WERI-Rb-1 (cell line): Measurements from ENCODE around the gene SOX10.

ENCODE experiments used
- DNase-seq: peaks from one replicate; pipeline ENCODE4 v3.0.0-alpha.2; 2020
- H3K27ac ChIP-seq: fragments of 250-450 bp; sonication (Bioruptor Pico); 2 replicates; pipeline ENCODE4 v1.5.1; 2020; ENCODE audit warnings: mild to moderate bottlenecking, moderate library complexity
- H3K27me3 ChIP-seq: fragments of 250-450 bp; sonication (Bioruptor Pico); 2 replicates; pipeline ENCODE4 v1.5.1; 2021; ENCODE audit warnings: mild to moderate bottlenecking, low read depth, moderate library complexity; ENCODE audit not compliant: insufficient read depth, severe bottlenecking
- H3K36me3 ChIP-seq: fragments of 250-450 bp; sonication (Bioruptor Pico); 2 replicates; pipeline ENCODE4 v1.5.1; 2020; ENCODE audit warnings: mild to moderate bottlenecking, moderate library complexity
- H3K4me3 ChIP-seq: 2 replicates; pipeline ENCODE4 v1.5.1; 2011; ENCODE audit warnings: low read depth, mild to moderate bottlenecking, control low read depth, low read length
- H3K9me3 ChIP-seq: fragments of 250-450 bp; sonication (Bioruptor Pico); 2 replicates; pipeline ENCODE4 v1.5.1; 2021; ENCODE audit warnings: mild to moderate bottlenecking, moderate library complexity; ENCODE audit not compliant: severe bottlenecking
- CTCF ChIP-seq: IDR thresholded peaks from 2 replicates; pipeline ENCODE4 v1.5.1; 2011; ENCODE audit warnings: low read depth, mild to moderate bottlenecking, control low read depth, inconsistent platforms, low read length

SOX10 gene

GRCh38 chr22:37985751-37986281, 1.5 kb upstream of the SOX10 start:
- DNase-seq: no peak
- TF ChIP-seq CTCF: no peak
- Histone ChIP-seq H3K36me3 (no peaks in the 10 kb centered on the region), H3K27me3 (no peaks in the 10 kb centered on the region), H3K4me3 (no peak overlapping the region), H3K27ac (no peak overlapping the region), H3K9me3 (no peaks in the 10 kb centered on the region)

DNA sequence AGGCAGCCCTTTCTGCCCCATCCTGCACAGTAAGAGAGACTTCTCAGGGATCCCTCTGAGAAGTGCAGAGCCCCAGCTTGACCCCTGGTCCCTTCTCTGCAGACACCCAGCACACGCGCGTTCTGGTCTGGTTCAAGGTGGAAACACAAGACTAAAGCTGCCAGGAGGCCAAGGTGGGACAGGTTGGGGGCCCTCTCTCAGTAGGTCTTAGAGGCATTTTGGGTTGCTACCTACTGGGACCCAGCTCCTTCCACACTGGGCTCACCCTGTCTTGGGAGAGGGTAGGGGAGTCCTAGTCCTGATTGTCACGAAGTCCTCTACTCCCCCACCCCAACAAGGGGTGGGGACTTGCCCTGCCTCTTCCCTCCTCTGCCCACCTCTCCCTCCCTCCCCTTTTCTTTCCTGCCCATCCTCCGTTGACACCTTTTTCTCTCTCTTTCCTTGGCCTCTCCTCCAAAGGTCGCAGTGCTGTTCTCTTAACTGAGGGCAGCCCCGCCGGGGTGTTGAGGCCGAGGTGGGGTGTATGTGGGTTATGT, 763 bp upstream of the SOX10 start:
- Histone ChIP-seq H3K9me3 (no peaks in the 10 kb centered on the region), H3K36me3 (no peaks in the 10 kb centered on the region), H3K4me3 (no peak overlapping the region), H3K27ac (no peak overlapping the region), H3K27me3 (no peaks in the 10 kb centered on the region)
- DNase-seq: no peak
- no peak for TF ChIP-seq CTCF

- H3K36me3 ChIP-seq: no peaks in the 10 kb centered on the region
- no peak overlapping the region for H3K27ac ChIP-seq
- no peaks in the 10 kb centered on the region for H3K27me3 ChIP-seq
- no peak for TF ChIP-seq CTCF
- no peak overlapping the region for H3K4me3 ChIP-seq
- no peaks in the 10 kb centered on the region for H3K9me3 ChIP-seq
- DNase-seq: no peak
These were observed 1.2 kb downstream of the SOX10 start for GRCh38 chr22:37982938-37983859.

DNA sequence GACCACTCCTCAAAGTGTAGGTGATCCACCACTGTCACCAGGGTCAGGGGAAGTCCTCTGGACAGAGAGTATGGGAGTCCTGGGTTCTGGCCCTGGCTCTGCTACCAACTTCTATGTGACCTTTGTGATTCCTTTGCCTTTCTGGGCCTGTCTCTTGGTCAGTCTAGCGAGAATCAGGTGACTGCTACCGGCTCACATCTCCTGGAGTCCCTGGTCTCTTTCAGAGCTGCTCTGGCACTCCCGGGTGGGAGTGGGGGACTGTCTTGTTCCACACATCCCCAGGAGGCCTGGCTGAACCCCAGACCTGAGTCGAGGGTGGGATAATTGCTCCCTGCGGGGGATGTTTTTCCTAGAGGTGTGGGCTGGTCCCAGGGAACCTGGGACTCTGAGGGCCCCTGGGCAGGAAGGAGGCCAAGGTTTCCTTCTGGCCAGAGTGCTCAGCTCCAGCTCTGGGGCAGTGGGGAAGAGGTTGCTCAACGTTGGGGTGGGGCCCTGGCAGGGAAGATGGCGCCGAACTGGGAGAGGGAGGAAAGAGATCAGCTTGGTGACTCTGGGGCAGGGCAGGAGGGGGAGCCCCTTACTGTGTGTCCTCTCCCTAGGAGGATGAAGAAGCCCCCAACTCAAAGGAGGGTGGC, 2.1 kb downstream of the SOX10 start:
- TF ChIP-seq CTCF: no peak
- H3K27ac ChIP-seq: no peak overlapping the region
- DNase-seq: no peak
- no peaks in the 10 kb centered on the region for H3K27me3 ChIP-seq
- H3K36me3 ChIP-seq: no peaks in the 10 kb centered on the region
- H3K9me3 ChIP-seq: no peaks in the 10 kb centered on the region
- no peak overlapping the region for H3K4me3 ChIP-seq

DNA sequence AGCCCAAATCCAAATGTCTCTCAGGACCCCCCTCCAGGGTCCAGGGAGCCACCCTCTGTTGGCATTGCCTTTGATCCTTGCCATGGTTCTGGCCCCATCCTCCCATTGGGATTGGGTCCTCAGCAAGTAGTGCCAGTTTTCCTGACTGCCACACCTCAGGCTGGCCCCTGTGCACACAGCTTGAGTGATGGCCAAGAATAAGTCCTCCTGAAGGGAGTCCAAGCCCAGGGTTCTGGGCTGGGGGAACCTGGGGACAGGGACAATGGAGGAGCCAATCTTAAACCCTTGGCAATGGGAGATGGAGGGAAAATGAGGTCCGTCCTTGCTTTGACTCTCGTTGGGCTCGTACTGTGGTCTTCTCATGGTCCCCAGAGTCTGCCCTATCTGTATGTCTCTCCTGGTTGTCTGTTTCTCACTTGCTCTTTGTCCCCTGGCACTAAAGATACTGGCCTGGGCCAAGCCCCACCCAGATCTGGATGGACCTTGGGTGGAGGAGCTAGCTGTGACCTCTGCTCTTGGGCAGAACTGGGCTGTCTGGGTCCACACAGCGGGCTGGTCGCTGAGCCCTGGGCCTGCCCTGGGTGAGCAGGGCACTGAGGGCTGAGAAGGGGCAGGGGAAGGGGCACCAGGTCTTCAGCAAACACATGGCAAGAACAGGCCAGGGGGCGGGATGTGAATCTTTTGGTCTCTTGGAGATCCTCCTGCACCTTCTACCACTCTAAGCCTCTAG, 2.9 kb downstream of the SOX10 start:
- no peak for TF ChIP-seq CTCF
- Histone ChIP-seq H3K27me3 (no peaks in the 10 kb centered on the region), H3K9me3 (no peaks in the 10 kb centered on the region), H3K27ac (no peak overlapping the region), H3K36me3 (no peaks in the 10 kb centered on the region), H3K4me3 (no peak overlapping the region)
- DNase-seq: no peak
